GM18909 (cell line): ENCODE data around the gene SLC26A6.

Experiments used
- ATAC-seq: cut with Tn5 transposase; IDR thresholded peaks from one replicate; pipeline ENCODE4 v1.9.1; 2021; ENCODE audit warnings: mild to moderate bottlenecking; ENCODE audit not compliant: unreplicated experiment, poor library complexity

Gene SLC26A6

GRCh38 chr3:48661501-48662144 is 26.4 kb upstream of the SLC26A6 start:
- ATAC-seq: peak; percentile 34

- ATAC-seq: no peak
These were observed 25.6 kb upstream of the SLC26A6 start for GRCh38 chr3:48660800-48661400.

- no peak for ATAC-seq
These were observed 21.6 kb upstream of the SLC26A6 start for GRCh38 chr3:48656841-48657281.

GRCh38 chr3:48656061-48656840 is 21.0 kb upstream of the SLC26A6 start:
- peak; percentile 66 for ATAC-seq

GRCh38 chr3:48655606-48656005 is 20.3 kb upstream of the SLC26A6 start:
- ATAC-seq: no peak

- no peak for ATAC-seq
These were observed 19.8 kb upstream of the SLC26A6 start for GRCh38 chr3:48655063-48655462.

GRCh38 chr3:48652923-48653715 is 17.9 kb upstream of the SLC26A6 start:
- ATAC-seq: no peak

GRCh38 chr3:48651771-48652170 is 16.5 kb upstream of the SLC26A6 start:
- ATAC-seq: no peak

- ATAC-seq: no peak
These were observed 15.5 kb upstream of the SLC26A6 start for GRCh38 chr3:48650723-48651122.

- ATAC-seq: no peak
These were observed 13.1 kb upstream of the SLC26A6 start for GRCh38 chr3:48648188-48648850.

- no peak for ATAC-seq
These were observed 12.5 kb upstream of the SLC26A6 start for GRCh38 chr3:48647714-48648113.

- no peak for ATAC-seq
These were observed 9.9 kb upstream of the SLC26A6 start for GRCh38 chr3:48644898-48645760.

- ATAC-seq: no peak
These were observed 7.3 kb upstream of the SLC26A6 start for GRCh38 chr3:48642605-48643004.

- no peak for ATAC-seq
These were observed 6.1 kb upstream of the SLC26A6 start for GRCh38 chr3:48641396-48641795.

- no peak for ATAC-seq
These were observed 4.8 kb upstream of the SLC26A6 start for GRCh38 chr3:48639944-48640606.

GRCh38 chr3:48637305-48637704 is 2.0 kb upstream of the SLC26A6 start:
- no peak for ATAC-seq

GRCh38 chr3:48636149-48636655 is 941 bp upstream of the SLC26A6 start:
- no peak for ATAC-seq

GRCh38 chr3:48634661-48635221 is 520 bp downstream of the SLC26A6 start:
- peak; percentile 19 for ATAC-seq
